GM18858 (cell line): ENCODE data around the gene TACR1.
A peak's percentile ranks its signal among the peaks of the same experiment; 100 is the strongest.
"Not testable (repeated sequence)": the region's sequence is repeated elsewhere in the genome, so short reads cannot be mapped to it uniquely, and the experiment has no call there.

Source experiments
- ATAC-seq: cut with Tn5 transposase; IDR thresholded peaks from one replicate; pipeline ENCODE4 v1.9.1; 2021; ENCODE audit not compliant: unreplicated experiment

Gene TACR1

DNA sequence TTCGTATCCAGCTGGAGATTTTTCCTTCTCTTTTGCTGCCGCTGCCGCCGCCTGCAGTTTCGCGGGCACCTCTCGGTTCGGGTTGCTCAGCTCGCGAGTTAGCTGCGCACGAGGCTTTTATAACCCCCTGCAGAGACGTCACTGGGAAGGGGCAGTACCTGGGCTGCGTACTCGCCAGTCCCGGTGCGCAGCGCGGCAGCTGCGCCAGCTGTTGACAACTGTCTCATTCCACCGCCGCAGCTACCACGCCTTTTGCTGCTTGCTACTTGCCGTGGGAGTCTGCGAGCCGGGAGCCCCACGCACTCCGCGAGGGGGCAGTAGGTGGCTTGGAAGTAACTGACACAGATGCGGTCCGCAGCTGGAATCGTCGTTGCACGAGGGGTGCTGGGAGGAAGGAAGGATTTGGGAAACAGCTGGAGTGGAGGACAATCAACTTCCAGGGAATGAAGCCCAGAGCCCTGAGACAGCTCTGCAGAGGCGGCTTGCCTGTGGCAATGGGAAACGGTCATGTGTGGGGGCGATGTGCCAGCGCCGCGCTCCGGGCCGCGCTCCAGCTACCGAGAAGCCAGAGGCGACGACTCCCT lies at the start of gene TACR1:
TACR1 (minus strand) TSS at position 93 of the 584 bp plus-strand sequence. CDS start 586 bp downstream, outside the sequence.
- peak; percentile 56 for ATAC-seq

- ATAC-seq, result not testable (repeated sequence)
These were observed 49.3 kb upstream of the TACR1 start for GRCh38 chr2:75248581-75248980.

DNA sequence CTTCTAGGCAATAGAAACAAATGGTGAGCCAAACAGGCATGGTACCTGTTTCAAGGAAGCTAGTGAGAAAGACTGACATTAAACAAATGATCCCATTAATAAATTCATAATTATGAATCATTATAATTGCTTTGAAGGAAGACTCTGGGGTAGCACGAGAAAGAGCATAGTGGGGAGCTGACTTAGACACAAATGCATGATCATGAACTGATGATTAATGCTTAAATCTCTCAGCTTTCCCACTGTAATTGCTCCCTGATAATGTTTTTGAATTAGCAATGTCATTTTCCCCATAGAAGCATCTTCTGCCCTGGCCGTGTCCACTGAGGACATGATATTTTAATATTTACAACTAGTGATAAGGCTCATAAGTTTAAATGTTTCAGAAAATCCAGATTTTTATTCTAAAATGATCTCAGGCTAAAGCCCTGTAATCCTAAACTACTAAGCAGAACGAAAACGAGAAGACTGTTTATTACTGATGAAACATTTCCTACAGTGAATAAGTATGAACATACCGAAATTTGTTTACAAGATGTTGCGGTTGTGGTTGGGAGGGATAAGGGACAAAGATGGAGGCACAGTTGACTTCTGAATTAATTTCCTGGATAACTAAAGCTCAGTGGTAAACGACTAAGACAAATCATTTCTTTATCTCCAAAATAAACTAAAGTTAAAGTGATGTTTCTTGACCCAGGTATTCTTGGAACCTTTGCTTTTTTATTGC lies 47.3 kb upstream of the TACR1 start:
- ATAC-seq, result no peak

DNA sequence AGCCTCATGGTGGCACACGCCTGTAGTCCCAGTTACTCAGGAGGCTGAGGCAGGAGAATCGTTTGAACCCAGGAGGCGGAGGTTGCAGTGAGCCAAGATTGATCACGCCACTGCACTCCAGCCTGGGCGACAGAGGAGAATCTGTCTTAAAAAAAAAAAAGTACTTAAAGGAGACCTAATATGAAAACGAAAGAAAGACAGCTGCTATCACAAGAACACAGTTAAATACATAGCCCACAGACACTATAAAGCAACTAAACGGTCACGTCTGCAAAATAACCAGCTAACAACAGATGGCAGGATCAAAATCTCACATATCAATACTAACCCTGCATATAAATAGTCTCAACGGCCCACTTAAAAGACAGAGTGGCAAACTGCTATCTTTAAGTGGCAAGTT lies 43.9 kb upstream of the TACR1 start:
- no peak for ATAC-seq

GRCh38 chr2:75241696-75242095 lies 42.4 kb upstream of the TACR1 start:
- no peak for ATAC-seq

- no peak for ATAC-seq
These were observed 39.5 kb upstream of the TACR1 start for GRCh38 chr2:75238670-75239330.

- ATAC-seq, result no peak
These were observed 38.0 kb upstream of the TACR1 start for GRCh38 chr2:75237296-75237695.

- ATAC-seq, result no peak
These were observed 34.6 kb upstream of the TACR1 start for GRCh38 chr2:75233965-75234364.

DNA sequence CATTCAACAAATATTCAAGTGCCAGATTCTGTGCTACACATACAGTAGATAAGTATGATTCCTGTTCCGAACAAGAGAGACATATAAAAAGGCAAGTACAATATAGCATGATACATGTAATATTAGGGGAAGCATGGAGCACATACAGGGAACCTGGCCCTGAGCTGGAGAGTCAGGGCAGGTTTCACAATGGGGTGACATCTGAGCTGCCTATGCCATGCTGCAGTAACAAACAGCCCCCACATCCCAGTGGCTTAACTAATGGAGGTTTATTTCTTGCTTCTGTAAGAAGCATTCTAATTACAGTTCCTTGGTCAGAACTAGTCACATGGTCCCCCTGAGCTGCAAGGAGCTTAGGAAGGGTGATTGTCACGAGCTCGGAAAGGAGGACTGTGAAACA lies 27.3 kb upstream of the TACR1 start:
- ATAC-seq, result no peak

- ATAC-seq, result no peak
These were observed 26.8 kb upstream of the TACR1 start for GRCh38 chr2:75226099-75226498.

GRCh38 chr2:75224636-75225094 lies 25.3 kb upstream of the TACR1 start:
- ATAC-seq, result no peak

DNA sequence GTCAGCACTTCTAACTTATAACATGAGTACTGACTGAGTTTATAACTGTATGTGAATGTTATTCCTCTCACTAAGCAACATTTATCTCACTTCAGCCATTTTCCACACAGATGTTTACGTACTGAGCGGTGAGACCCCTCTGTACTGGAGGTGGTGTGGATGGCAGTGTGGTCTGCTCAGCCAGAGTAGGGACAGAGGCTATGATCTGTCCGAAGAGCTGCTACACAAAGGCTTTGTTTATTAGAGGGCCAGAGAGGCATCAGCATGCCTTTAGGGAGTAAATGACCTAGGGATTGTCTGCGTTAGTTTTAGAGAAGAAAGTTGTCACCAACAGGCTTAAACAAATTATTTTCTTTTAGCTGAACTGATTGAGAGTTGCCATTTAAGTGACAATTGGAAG lies 23.2 kb upstream of the TACR1 start:
- no peak for ATAC-seq

DNA sequence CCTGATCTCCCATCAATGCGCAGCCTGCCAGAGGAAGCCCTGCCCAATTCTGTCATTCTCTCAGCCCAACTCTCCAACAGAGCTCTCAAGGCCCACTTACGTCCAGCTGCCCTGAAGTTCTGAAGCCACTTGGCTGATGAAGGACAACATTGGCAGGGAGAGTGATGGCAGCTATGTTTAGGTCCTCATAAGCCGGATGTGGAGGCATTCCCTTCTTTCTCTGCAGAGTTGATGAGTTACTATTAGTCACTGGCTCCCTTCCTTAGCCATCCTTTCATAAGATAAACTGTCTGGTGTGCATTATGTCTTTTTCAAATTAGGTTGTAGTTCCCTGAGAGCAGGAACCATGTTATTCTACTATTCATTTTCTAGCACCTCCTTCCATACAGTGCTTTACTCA lies 22.5 kb upstream of the TACR1 start:
- no peak for ATAC-seq

- not testable (repeated sequence) for ATAC-seq
These were observed 19.9 kb upstream of the TACR1 start for GRCh38 chr2:75219213-75219612.

- ATAC-seq, result no peak
These were observed 12.0 kb upstream of the TACR1 start for GRCh38 chr2:75211266-75211770.

DNA sequence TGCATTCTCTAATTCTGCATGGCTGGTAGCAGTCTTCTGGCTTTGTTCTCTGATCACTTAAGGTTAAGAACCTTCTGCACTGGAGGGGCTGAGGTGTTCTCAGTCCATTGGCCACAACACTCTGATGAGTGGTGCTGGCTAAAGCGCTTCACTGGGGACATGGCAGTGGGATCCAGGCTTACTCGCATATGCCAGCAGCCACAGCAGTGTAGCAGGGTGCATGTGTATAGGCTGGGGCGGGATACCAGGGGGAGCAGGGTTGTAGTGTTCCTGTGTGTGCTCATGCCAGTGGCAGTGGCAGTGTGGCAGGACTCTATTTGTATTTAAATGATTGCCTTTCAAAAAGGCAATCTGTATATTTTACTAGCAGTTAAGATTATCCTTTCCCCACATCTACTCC lies 11.1 kb upstream of the TACR1 start:
- no peak for ATAC-seq

DNA sequence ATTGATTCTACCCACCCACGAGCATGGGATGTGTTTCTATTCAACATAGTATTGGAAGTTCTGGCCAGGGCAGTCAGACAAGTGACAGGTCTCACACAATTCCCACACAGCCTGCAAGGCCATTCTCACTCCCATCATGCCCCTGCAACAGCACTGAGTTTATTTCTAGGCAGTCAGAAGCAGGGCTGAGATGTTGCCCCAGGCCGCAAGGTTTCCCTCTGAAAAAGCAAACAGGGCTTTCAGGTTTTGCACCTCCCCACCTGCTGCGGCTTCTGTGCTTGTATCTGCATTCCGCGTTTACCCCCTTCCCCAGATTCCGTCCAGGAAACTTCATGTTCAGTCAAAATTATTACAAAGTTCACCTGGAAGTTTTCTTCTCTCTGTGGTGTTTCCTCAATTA lies 9.4 kb upstream of the TACR1 start:
- ATAC-seq, result no peak

DNA sequence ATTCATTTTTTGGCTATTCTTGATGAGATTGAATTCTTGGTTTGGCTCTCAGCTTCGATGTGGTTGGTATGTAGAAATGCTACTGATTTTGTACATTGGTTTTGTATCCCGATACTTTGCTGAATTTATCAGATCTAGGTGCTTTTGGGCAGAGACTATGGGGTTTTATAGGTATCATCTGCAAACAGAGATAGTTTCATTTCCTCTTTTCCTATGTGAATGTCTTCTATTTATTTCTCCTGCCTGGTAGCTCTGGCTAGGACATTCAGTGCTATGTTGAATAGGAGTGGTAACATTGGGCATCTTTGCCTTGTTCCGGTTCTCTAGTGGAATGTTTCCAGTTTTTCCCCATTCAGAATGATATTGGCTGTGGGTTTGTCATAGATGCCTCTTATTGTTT lies 5.5 kb upstream of the TACR1 start:
- peak; percentile 73 for ATAC-seq

DNA sequence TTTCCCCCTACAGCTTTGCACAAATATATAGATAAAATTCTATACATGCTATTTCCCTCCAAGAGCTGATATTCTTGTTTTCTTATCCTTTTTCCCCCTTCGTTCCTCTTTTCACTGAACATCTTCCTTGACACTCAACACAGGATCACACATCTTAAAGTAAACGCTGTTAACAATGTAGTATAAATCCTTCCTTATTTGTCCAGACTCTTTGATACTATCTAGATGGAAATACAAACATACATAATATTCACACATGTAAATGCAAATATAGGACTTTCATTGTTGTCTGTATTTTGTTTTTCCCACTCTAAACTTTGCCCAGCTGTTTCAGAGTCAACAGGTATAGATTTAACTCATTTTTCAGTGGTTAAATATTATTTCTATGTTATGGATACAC lies 3.0 kb upstream of the TACR1 start:
- ATAC-seq, result no peak

- no peak for ATAC-seq
These were observed 1.1 kb upstream of the TACR1 start for GRCh38 chr2:75200140-75201096.
